Heart left ventricle (tissue), 13 donors: Measurements from ENCODE around the gene OR4A16.

Experiments
- CTCF ChIP-seq, 12 donors: fragments of 200-600 bp; sonication (generic) in 4 of 12; IDR thresholded peaks; one replicate each; pipeline versions ENCODE4 v1.5.0 to v1.8.0; 2018 to 2022; ENCODE audit warnings: antibody characterized with exemption in 12 of 12, mild to moderate bottlenecking in 5 of 12
- POLR2A ChIP-seq, 2 donors: fragments of 450-650 bp; IDR thresholded peaks; one replicate each; pipeline ENCODE4 v1.6.1; 2017; ENCODE audit warnings: antibody characterized with exemption in 2 of 2, mild to moderate bottlenecking in 2 of 2, moderate library complexity in 2 of 2
- donor health status: ischemic (EF 13 %, LVEDD 7.1; RV severe dilation, severe dysfunction).
- donor health status: DM: no; HTN: yes; CAD: no.
- donor health status: DM: no; HTN: no; CAD: no.
- donor health status: ischemic (EF 25% LVEDD 6.9; RV normal size, moderate dysfunction).
- donor health status: ischemic (EF 25% LVEDD 5.7; RV mildly dilated, moderate dysfunction).
- donor health status: ischemic (EF 35%, LVEDD 5.7; RV mildly dilated, moderate dysfunction).
- donor health status: nonischemic (EF 11% LVEDD 7.7; RV severe dilation, severe dysfunction).
- donor health status: DM: yes; HTN: yes; CAD: no.
- donor health status: PGD.
- donor health status: ischemic (EF 29% LVEDD 5.4; RV normal size, mild dysfunction).
- donor health status: nonischemic (EF 23%, LVEDD 6.1; RV moderate dilation, normal function).

- no peak for TF ChIP-seq POLR2A (IDR thresholded peaks at IDR 0.05)
- TF ChIP-seq CTCF (IDR thresholded peaks at IDR 0.05): no peak
These were observed 2.3 kb downstream of the OR4A16 start for GRCh38 chr11:55345306-55345705.
